HG03378 (cell line): ENCODE measurements around the gene KCNJ4.
"Not testable (repeated sequence)": the region's sequence is repeated elsewhere in the genome, so short reads cannot be mapped to it uniquely, and the experiment has no call there.

Source experiments
- ATAC-seq: cut with Tn5 transposase; IDR thresholded peaks from one replicate; pipeline ENCODE4 v1.9.1; 2021; ENCODE audit warnings: mild to moderate bottlenecking, moderate library complexity; ENCODE audit not compliant: unreplicated experiment

Gene KCNJ4

GRCh38 chr22:38388506-38389427 lies 66.2 kb downstream of the KCNJ4 start:
- ATAC-seq = not testable (repeated sequence)

GRCh38 chr22:38386918-38387317 lies 68.1 kb downstream of the KCNJ4 start:
- not testable (repeated sequence) for ATAC-seq

DNA sequence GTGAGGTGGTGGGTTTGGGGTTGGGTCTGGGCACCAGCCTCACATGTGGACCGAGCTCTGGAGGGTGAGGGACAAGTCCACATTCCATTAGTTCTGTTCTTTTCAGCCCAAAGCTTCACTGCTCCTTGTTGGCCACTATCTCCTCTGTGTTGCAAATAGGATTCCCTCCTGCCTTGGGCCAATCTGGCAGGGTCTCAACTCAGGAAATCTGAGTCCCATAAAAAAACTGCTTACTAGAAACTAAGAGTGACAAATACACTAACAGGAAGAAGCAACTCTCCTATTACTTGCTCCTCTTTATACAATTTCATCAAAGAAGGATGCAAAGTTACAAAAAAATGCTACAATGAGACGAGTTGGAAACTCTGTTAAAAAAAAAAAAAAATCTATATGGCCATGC lies 71.6 kb downstream of the KCNJ4 start:
- ATAC-seq = no peak

DNA sequence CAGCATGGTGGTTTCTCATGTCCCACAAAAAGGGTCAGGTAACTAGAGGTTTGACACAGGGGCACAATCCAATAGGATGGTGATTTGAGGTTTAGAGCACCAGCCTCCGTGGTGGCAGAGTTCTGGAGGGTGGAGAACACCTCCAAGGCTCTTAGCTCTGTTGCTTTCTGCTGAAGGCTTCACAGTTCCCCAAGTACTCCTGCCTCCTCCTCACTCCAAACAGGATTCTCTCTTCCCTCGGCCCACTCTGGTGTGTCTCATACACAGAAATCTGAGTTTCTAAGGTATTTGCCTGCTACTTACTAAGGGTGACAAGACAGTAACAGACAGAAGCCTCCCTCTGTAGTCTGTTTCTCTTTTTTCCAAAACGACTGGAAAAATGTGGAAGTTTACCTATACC lies 73.6 kb downstream of the KCNJ4 start:
- ATAC-seq = not testable (repeated sequence)
